HepG2 (cell line): ENCODE measurements around the gene ETHE1. TPM values are rescaled to one million over a fixed set of nuclear protein-coding genes. Genes with fewer than 3 reads are reported as not detected.

Experiments
- ATAC-seq: fragments of 200-7000 bp; cut with Tn5 transposase; 3 replicates; pipeline ENCODE4 v1.9.1; 2020; ENCODE audit warnings: mild to moderate bottlenecking, moderate library complexity
- BruUV-seq: library from RNA; stranded (reverse); fragments of 400-500 nt; replicated peaks from 2 replicates; lab custom pipeline; 2021; lab: Mats Ljungman, UMichigan
- CTCF ChIA-PET: fragments of 300-600 bp; formaldehyde crosslinking; extraction: SDS; loops from one replicate; lab custom pipeline; 2021; ENCODE audit warnings: low total read pairs, inconsistent platforms, low intra/inter-chr PET ratio; lab: Yijun Ruan, JAX
- POLR2A ChIA-PET: fragments of 350-600 bp; sonication (Branson Sonifier 250); formaldehyde crosslinking; loops from one replicate; lab custom pipeline; 2020; ENCODE audit warnings: antibody characterized with exemption, inconsistent platforms; lab: Yijun Ruan, JAX
- DNase-seq: peaks from one replicate; pipeline ENCODE4 v3.0.0-alpha.2; 2015; ENCODE audit warnings: low spot score
- FAIRE-seq: peaks from 3 replicates; lab custom pipeline; 2011; peaks lifted over from hg19 to GRCh38; lab: Jason Lieb, UNC
- H2AFZ ChIP-seq: one replicate; pipeline ENCODE4 v1.6.1; 2011; ENCODE audit warnings: low read length, inconsistent platforms
- H3K27ac ChIP-seq: fragments of 300-600 bp; 3 replicates; pipeline ENCODE4 v1.8.0; 2011; ENCODE audit warnings: mixed run types, mild to moderate bottlenecking, mixed read lengths, low read length, inconsistent platforms; ENCODE audit not compliant: insufficient read depth; ENCODE audit errors: extremely low read length
- H3K27me3 ChIP-seq, 2 experiments: fragments of 200-600 bp in 1 of 2; 2 replicates in 1 of 2; 3 replicates in 1 of 2; pipeline versions ENCODE4 v1.6.0 to v1.8.0; 2011; ENCODE audit warnings: low read length in 2 of 2, mild to moderate bottlenecking in 2 of 2, moderate library complexity in 2 of 2, inconsistent platforms in 1 of 2; ENCODE audit not compliant: insufficient read depth in 2 of 2, control insufficient read depth in 1 of 2
- H3K36me3 ChIP-seq, 2 experiments: fragments of 200-600 bp in 1 of 2; replicated peaks in 1 of 2; 2 replicates in 1 of 2; 3 replicates in 1 of 2; pipeline versions ENCODE4 v1.5.1 to v1.8.0; 2011; ENCODE audit warnings: low read length in 2 of 2, inconsistent platforms in 1 of 2; ENCODE audit not compliant: insufficient read depth in 2 of 2, control insufficient read depth in 1 of 2
- H3K4me1 ChIP-seq: 2 replicates; pipeline ENCODE4 v1.5.1; 2012; ENCODE audit warnings: low read length, inconsistent platforms; ENCODE audit not compliant: insufficient read depth
- H3K4me2 ChIP-seq: 2 replicates; pipeline ENCODE4 v1.6.0; 2011; ENCODE audit warnings: low read depth, low read length, inconsistent platforms
- H3K4me3 ChIP-seq, 3 experiments: fragments of 200-600 bp in 1 of 3; sonication (generic), shearing (Covaris generic) in 1 of 3; replicated peaks in 1 of 3; 2 replicates each; pipeline ENCODE4 v1.5.1; 2011 to 2016; ENCODE audit warnings: low read length in 3 of 3, inconsistent platforms in 2 of 3, low read depth in 2 of 3, mild to moderate bottlenecking in 2 of 3, control low read depth in 1 of 3, mixed read lengths in 1 of 3; ENCODE audit not compliant: insufficient read depth in 1 of 3
- H3K79me2 ChIP-seq: one replicate; pipeline ENCODE4 v1.6.1; 2011; ENCODE audit warnings: low read length, inconsistent platforms; ENCODE audit not compliant: insufficient read depth
- H3K9ac ChIP-seq: 2 replicates; pipeline ENCODE4 v1.6.0; 2011; ENCODE audit warnings: mild to moderate bottlenecking, low read depth, low read length, inconsistent platforms; ENCODE audit not compliant: insufficient read depth
- H3K9me3 ChIP-seq: 2 replicates; pipeline ENCODE4 v1.5.1; 2012; ENCODE audit warnings: mild to moderate bottlenecking, low read length
- H4K20me1 ChIP-seq: 2 replicates; pipeline ENCODE4 v1.6.0; 2011; ENCODE audit warnings: inconsistent platforms, mild to moderate bottlenecking, low read length, moderate library complexity; ENCODE audit not compliant: insufficient read depth
- ETV6 ChIP-seq: sonication (generic); formaldehyde crosslinking; conservative IDR thresholded peaks from 2 replicates; pipeline ENCODE4 v1.4.0; 2020; ENCODE audit warnings: missing genetic modification reagents
- GZF1 ChIP-seq: sonication (generic); formaldehyde crosslinking; IDR thresholded peaks from 2 replicates; pipeline ENCODE4 v1.5.1; 2020; ENCODE audit warnings: mild to moderate bottlenecking, missing genetic modification reagents
- HHEX ChIP-seq: IDR thresholded peaks from 2 replicates; pipeline ENCODE4 v1.6.1; 2016; ENCODE audit warnings: control low read depth
- HOMEZ ChIP-seq: IDR thresholded peaks from 2 replicates; pipeline ENCODE4 v1.6.1; 2016; ENCODE audit warnings: low read depth
- JUN ChIP-seq: sonication (generic); formaldehyde crosslinking; IDR thresholded peaks from 2 replicates; pipeline ENCODE4 v1.4.0; 2020; ENCODE audit warnings: mild to moderate bottlenecking, missing genetic modification reagents
- NFKB2 ChIP-seq: sonication (generic); formaldehyde crosslinking; IDR thresholded peaks from 2 replicates; pipeline ENCODE4 v1.4.0; 2020; ENCODE audit warnings: missing genetic modification reagents, borderline replicate concordance
- PHB2 ChIP-seq: fragments of 450-650 bp; IDR thresholded peaks from 2 replicates; pipeline ENCODE4 v1.6.1; 2018; ENCODE audit not compliant: partially characterized antibody
- TCF7 ChIP-seq: sonication (generic); IDR thresholded peaks from 2 replicates; pipeline ENCODE4 v1.6.1; 2016; ENCODE audit warnings: antibody characterized with exemption, low read depth
- ZKSCAN1 ChIP-seq: fragments of 150-350 bp; IDR thresholded peaks from 2 replicates; pipeline ENCODE4 v1.6.1; 2014; ENCODE audit warnings: low read length
- ZNF407 ChIP-seq: sonication (generic); formaldehyde crosslinking; IDR thresholded peaks from one replicate; pipeline ENCODE4 v1.5.1; 2020; ENCODE audit warnings: mild to moderate bottlenecking, missing genetic modification reagents; ENCODE audit errors: not compliant biosample characterization
- ZNF503 ChIP-seq: sonication (generic); formaldehyde crosslinking; IDR thresholded peaks from 2 replicates; pipeline ENCODE4 v1.4.0; 2020; ENCODE audit warnings: missing genetic modification reagents
- ZNF510 ChIP-seq: sonication (generic); formaldehyde crosslinking; IDR thresholded peaks from 2 replicates; pipeline ENCODE4 v1.4.0; 2020; ENCODE audit warnings: low read depth, mild to moderate bottlenecking, missing genetic modification reagents
- ZNF660 ChIP-seq: sonication (generic); formaldehyde crosslinking; IDR thresholded peaks from 2 replicates; pipeline ENCODE4 v1.5.1; 2020; ENCODE audit warnings: mild to moderate bottlenecking, low read depth, missing genetic modification reagents, borderline replicate concordance
- ZSCAN30 ChIP-seq: sonication (generic); formaldehyde crosslinking; IDR thresholded peaks from 2 replicates; pipeline ENCODE4 v1.5.0; 2020; ENCODE audit warnings: mild to moderate bottlenecking, missing genetic modification reagents
- WGBS: methylation state at CpG from one replicate; pipeline ENCODE4 v1.1.6; 2017; ENCODE audit warnings: low lambda C conversion rate; 5-methylcytosine and 5-hydroxymethylcytosine counted together
- in situ Hi-C: cut with HindIII; loops from 2 replicates; pipeline ENCODE4 v1.10.0; 2017; ENCODE audit warnings: low pct_unique_long_range_greater_than_20kb; ENCODE audit not compliant: extremely low pct_ligation_motif_present
- intact Hi-C: fragments of 100-400 bp; cut with micrococcal nuclease; formaldehyde crosslinking; loops from one replicate; pipeline ENCODE4 v1.10.0; 2022; ENCODE audit not compliant: unreplicated experiment
- polyA plus RNA-seq, 8 experiments: library from polyadenylated mRNA; depleted of rRNA in 3 of 8; stranded (reverse) in 7 of 8; unstranded in 1 of 8; fragments of >200 nt; fragmentation: Illumina TruSeq in 4 of 8; extraction: Trizol in 4 of 8; gene quantifications; 2 replicates each; pipeline versions ENCODE4 v1.2.1 to v1.2.3, GENCODE V29; 2011 to 2016; ENCODE audit warnings: low read depth in 4 of 8, missing spikeins in 1 of 8, mixed read lengths in 1 of 8; ENCODE audit not compliant: insufficient read depth in 1 of 8
- total RNA-seq, 5 experiments: library from RNA; depleted of rRNA; stranded (reverse); fragments of >200 nt; fragmentation: Illumina TruSeq; extraction: Trizol; gene quantifications; 2 replicates each; pipeline ENCODE4 v1.2.3, GENCODE V29; 2016; ENCODE audit warnings: low read depth in 1 of 5

Gene ETHE1
- total and polyA plus RNA-seq, 2 of the 13 experiments (the other 11 are each of a cell fraction or from before 2014, with no cell fraction given) = 32.5 to 58.4 TPM

- peaks cover 1 to 4% of the 10 kb centered on the region in 2 experiments; a peak in 1 of 5 replicates for H3K36me3 ChIP-seq
- no peak overlapping the region for H3K9ac ChIP-seq
- ChIA-PET POLR2A (no interaction called here), CTCF (no interaction called here)
- no peak overlapping the region for H3K27ac ChIP-seq
- ATAC-seq (no peak), FAIRE-seq (no peak), DNase-seq (no peak)
- intact Hi-C loops (no loop called here), in situ Hi-C loops (no loop called here)
- no peaks in the 10 kb centered on the region for H3K27me3 ChIP-seq
- no peaks in the 10 kb centered on the region for H3K79me2 ChIP-seq
- no peak overlapping the region for H2AFZ ChIP-seq
- no peaks in the 10 kb centered on the region for H3K4me1 ChIP-seq
- WGBS = 84% methylated on average over 8 of the region's 8 CpGs
- BruUV-seq = no TSS peak
- no peak overlapping the region for H3K4me3 ChIP-seq
- H3K9me3 ChIP-seq = no peaks in the 10 kb centered on the region
- no peak overlapping the region for H3K4me2 ChIP-seq
- no peaks in the 10 kb centered on the region for H4K20me1 ChIP-seq
- TF ChIP-seq ZNF660 = no peak
- no peak for TF ChIP-seq ZNF510 (CRISPR knock-in tag)
- TF ChIP-seq HHEX (CRISPR knock-in tag) = no peak
- TF ChIP-seq PHB2 = no peak
- TF ChIP-seq TCF7 = no peak
- TF ChIP-seq ZSCAN30 (CRISPR knock-in tag) = no peak
- TF ChIP-seq ZNF407 (CRISPR knock-in tag) = no peak
- no peak for TF ChIP-seq NFKB2 (CRISPR knock-in tag)
- TF ChIP-seq ETV6 (CRISPR knock-in tag) = no peak
- TF ChIP-seq ZKSCAN1 = no peak
- TF ChIP-seq HOMEZ (CRISPR knock-in tag) = no peak
- no peak for TF ChIP-seq JUN (CRISPR knock-in tag)
- TF ChIP-seq GZF1 (CRISPR knock-in tag) = no peak
- TF ChIP-seq ZNF503 (CRISPR knock-in tag) = no peak
Measured at GRCh38 chr19:43488179-43488578, 38.8 kb downstream of the ETHE1 start.
